Suprapubic skin (tissue), 4 donors: Measurements from ENCODE around the gene ADGRA1. TPM values are rescaled to one million over a fixed set of nuclear protein-coding genes. Genes with fewer than 3 reads are reported as not detected.

Source experiments
- DNase-seq, 2 donors: peaks; one replicate each; pipeline ENCODE4 v3.0.0-alpha.2; 2019; ENCODE audit warnings: low spot score in 2 of 2
- H3K27ac ChIP-seq: fragments of 200-600 bp; sonication (generic); one replicate; pipeline ENCODE4 v1.5.1; 2019
- H3K27me3 ChIP-seq: fragments of 200-600 bp; sonication (generic); one replicate; pipeline ENCODE4 v1.5.1; 2019
- H3K36me3 ChIP-seq: fragments of 200-600 bp; sonication (generic); one replicate; pipeline ENCODE4 v1.5.1; 2019
- H3K4me1 ChIP-seq: fragments of 200-600 bp; sonication (generic); one replicate; pipeline ENCODE4 v1.5.1; 2019
- H3K4me3 ChIP-seq: fragments of 200-600 bp; sonication (generic); one replicate; pipeline ENCODE4 v1.5.1; 2019; ENCODE audit warnings: mild to moderate bottlenecking
- H3K9me3 ChIP-seq: fragments of 200-600 bp; sonication (generic); one replicate; pipeline ENCODE4 v1.5.1; 2019
- EP300 ChIP-seq: sonication (generic); formaldehyde crosslinking; IDR thresholded peaks from one replicate; pipeline ENCODE4 v1.6.1; 2017; ENCODE audit warnings: antibody characterized with exemption
- POLR2A ChIP-seq, 2 donors: fragments of 450-650 bp; IDR thresholded peaks; one replicate each; pipeline ENCODE4 v1.6.1; 2017; ENCODE audit warnings: antibody characterized with exemption in 2 of 2, mild to moderate bottlenecking in 2 of 2, moderate library complexity in 2 of 2
- POLR2AphosphoS5 ChIP-seq, 3 donors: sonication (generic); formaldehyde crosslinking; IDR thresholded peaks; one replicate each; pipeline ENCODE4 v1.6.1; 2017; ENCODE audit warnings: antibody characterized with exemption in 3 of 3
- WGBS: methylation state at CpG from one replicate; pipeline ENCODE4 v1.1.5; 2018; 5-methylcytosine and 5-hydroxymethylcytosine counted together
- total RNA-seq, 4 donors: library from RNA; depleted of rRNA; stranded (reverse); fragments of >200 nt; gene quantifications; one replicate each; pipeline ENCODE4 v1.1.0, GENCODE V29; 2016
- TF ChIP-seq, protein P1 (sequence below), 2 donors: fragments of 200-600 bp in 1 of 2; fragments of 450-650 bp in 1 of 2; sonication (generic) in 1 of 2; IDR thresholded peaks; one replicate each; pipeline ENCODE4 v1.5.1; 2016 to 2019; ENCODE audit warnings: antibody characterized with exemption in 2 of 2, mild to moderate bottlenecking in 1 of 2, moderate library complexity in 1 of 2

Gene ADGRA1
- total RNA-seq, 4 donors from 2014 or later: not detected

DNA sequence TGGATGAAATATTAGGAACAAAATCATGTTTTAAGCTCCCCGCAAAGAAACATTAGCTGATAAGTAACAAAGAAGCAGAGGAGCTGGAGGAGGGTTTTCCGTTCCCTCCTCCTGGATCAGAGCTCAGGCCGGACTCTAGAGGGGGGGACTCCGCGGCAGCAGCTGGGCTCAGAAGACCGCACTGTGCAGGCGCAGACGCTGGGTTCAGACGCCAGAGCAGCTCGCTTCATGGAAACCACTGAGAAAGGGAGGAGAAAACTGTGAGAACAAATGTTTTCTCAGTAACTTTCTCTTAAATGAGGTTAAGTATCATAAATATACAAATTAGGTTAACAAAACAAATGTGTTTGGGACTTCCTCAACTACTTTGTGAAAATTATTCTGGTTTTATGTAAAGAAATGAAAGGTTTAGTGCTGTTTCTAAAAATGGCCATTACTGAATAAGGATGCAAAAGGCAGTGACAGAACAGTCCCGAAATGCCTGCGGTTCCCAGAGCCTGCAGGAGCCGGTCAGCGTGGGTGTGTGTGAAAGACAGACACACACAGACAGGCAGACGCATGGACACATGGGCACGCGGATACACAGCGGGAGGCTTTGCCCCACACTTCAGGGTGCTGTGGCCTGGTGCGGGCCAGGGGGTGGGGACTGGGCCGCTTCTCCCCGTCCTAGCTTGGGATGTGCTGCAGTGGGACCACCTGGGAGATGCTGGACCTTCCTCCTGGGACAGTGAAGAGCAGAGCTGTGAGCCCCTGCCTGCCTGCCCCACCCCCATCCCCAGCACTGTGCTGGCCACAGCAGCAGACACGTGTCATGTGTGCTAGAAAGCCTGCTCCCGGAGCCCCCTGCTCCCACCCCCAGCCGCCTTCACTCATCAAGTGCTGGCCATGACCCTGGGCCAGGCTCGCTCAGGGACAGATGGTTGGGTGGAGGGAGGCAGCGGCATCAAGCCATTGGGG lies 20.3 kb upstream of the ADGRA1 start:
- no peak for DNase-seq
- WGBS: 58% methylated on average over 21 of the region's 26 CpGs
- Histone ChIP-seq H3K27ac (no peak overlapping the region), H3K4me3 (no peak overlapping the region), H3K9me3 (no peaks in the 10 kb centered on the region), H3K27me3 (peaks cover 42% of the 10 kb centered on the region), H3K36me3 (no peaks in the 10 kb centered on the region), H3K4me1 (no peaks in the 10 kb centered on the region)
- TF ChIP-seq POLR2A (IDR thresholded peaks at IDR 0.05) (no peak), POLR2AphosphoS5 (IDR thresholded peaks at IDR 0.05) (no peak), EP300 (no peak)
- TF ChIP-seq, protein P1, sequence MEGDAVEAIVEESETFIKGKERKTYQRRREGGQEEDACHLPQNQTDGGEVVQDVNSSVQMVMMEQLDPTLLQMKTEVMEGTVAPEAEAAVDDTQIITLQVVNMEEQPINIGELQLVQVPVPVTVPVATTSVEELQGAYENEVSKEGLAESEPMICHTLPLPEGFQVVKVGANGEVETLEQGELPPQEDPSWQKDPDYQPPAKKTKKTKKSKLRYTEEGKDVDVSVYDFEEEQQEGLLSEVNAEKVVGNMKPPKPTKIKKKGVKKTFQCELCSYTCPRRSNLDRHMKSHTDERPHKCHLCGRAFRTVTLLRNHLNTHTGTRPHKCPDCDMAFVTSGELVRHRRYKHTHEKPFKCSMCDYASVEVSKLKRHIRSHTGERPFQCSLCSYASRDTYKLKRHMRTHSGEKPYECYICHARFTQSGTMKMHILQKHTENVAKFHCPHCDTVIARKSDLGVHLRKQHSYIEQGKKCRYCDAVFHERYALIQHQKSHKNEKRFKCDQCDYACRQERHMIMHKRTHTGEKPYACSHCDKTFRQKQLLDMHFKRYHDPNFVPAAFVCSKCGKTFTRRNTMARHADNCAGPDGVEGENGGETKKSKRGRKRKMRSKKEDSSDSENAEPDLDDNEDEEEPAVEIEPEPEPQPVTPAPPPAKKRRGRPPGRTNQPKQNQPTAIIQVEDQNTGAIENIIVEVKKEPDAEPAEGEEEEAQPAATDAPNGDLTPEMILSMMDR (IDR thresholded peaks at IDR 0.05): no peak

DNA sequence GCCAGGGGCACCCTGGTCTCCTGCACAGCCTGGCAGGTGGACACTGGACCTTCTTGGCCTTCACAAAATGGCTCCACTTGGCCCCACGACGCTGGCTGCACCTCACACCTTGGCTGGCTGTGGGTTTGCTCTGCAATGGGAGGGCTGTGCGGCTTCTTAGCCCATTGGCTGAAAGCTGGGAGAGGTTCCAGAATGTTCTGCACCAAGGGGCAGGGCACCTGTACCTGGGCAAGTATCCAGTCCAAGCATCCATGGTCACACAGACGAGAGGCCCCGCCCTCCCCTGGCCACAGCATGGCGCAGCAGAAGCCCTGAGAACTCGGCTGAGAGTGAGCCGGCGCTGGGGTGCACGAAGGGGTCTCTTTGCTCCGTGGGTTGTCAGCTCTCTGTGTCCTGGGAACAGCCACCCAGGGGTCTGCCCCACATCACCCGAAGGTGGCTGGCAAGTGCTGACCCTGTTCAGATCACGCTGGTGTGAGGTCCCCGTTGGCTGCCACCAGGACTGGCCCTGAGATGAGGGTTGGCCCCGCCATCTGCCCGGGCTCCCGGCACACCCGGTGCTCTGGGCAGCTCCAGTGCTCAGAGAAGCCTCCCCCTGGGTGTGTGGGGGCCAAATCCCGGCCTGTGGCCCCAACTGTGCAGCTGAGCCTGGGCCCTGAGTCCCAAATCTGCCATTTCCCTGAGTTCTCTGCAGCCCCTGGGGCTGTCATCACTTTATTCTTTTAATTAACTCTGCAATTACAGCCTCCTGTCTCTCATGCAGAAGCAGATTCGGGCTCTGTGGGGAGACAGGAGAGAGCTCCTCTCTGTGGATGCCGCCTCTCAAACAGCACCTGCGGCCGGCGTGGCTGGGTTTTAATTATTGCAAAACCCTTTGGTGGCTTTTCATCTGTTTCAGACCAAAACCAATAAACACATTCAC lies 19.4 kb upstream of the ADGRA1 start:
- no peak overlapping the region for H3K27ac ChIP-seq
- H3K9me3 ChIP-seq: no peaks in the 10 kb centered on the region
- peaks cover 50% of the 10 kb centered on the region for H3K27me3 ChIP-seq
- H3K4me1 ChIP-seq: no peaks in the 10 kb centered on the region
- TF ChIP-seq EP300: no peak
- TF ChIP-seq POLR2AphosphoS5 (IDR thresholded peaks at IDR 0.05): no peak
- TF ChIP-seq, protein P1 (IDR thresholded peaks at IDR 0.05): no peak
- TF ChIP-seq POLR2A (IDR thresholded peaks at IDR 0.05): no peak
- no peak overlapping the region for H3K4me3 ChIP-seq
- H3K36me3 ChIP-seq: no peaks in the 10 kb centered on the region
- DNase-seq: no peak
- 74% methylated on average over 6 of the region's 24 CpGs for WGBS

DNA sequence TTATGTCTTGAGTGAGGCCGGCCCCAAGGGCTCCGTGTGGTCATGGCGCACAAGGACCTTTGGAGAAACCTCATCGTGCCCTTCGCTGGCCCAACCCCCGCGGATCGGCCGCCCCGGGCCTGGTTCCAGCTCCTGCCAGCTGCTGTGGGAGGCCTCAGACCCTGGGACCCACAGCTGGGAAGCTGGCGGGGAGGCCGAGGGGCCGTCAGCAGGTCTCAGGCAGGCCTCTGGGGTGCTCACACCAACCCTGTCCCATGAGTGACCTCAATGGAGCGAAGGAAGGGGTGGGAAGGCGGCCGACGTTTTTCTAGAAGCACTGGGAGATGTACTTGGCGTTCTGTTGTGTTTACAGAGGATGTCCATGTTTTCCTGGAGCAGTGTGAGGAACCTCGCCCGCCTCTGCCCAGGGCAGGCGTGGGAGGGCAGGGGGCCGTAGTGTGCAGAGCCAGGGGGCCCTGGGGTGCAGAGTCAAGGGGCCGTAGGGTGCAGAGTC lies 18.6 kb upstream of the ADGRA1 start:
- H3K27ac ChIP-seq: no peak overlapping the region
- no peak overlapping the region for H3K4me3 ChIP-seq
- peaks cover 56% of the 10 kb centered on the region for H3K27me3 ChIP-seq
- DNase-seq: no peak
- no peaks in the 10 kb centered on the region for H3K36me3 ChIP-seq
- TF ChIP-seq EP300: no peak
- TF ChIP-seq, protein P1 (IDR thresholded peaks at IDR 0.05): no peak
- WGBS: 72% methylated on average over 22 of the region's 23 CpGs
- no peaks in the 10 kb centered on the region for H3K4me1 ChIP-seq
- H3K9me3 ChIP-seq: no peaks in the 10 kb centered on the region

DNA sequence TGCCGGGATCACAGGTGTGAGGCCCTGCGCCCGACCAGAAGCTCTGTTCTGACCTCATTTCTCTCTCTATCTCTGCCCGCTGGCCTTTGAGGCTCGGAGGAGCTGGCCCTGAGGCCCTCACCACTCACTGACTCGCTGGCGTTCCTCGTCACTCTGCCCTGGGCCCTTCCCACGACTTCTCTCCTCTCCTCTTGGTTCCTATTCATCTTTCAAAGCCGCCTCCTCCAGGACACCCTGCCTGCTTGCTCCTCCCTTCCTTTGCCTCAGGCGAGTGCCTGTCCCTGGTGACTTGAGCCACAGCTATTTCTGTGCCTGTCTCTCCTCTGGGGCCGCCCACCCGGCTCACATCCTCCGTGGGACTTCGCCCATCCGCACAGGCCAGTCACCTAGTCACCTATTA lies 17.3 kb upstream of the ADGRA1 start:
- H3K4me3 ChIP-seq: no peak overlapping the region

More for the DNA sequence above, 17.3 kb upstream of the ADGRA1 start:
- no peak overlapping the region for H3K27ac ChIP-seq
- WGBS: 67% methylated on average over 16 of the region's 16 CpGs
- H3K4me1 ChIP-seq: no peaks in the 10 kb centered on the region
- no peaks in the 10 kb centered on the region for H3K9me3 ChIP-seq
- peaks cover 67% of the 10 kb centered on the region for H3K27me3 ChIP-seq
- H3K36me3 ChIP-seq: no peaks in the 10 kb centered on the region
- no peak for TF ChIP-seq POLR2AphosphoS5 (IDR thresholded peaks at IDR 0.05)
- TF ChIP-seq, protein P1 (IDR thresholded peaks at IDR 0.05): no peak
- TF ChIP-seq POLR2A (IDR thresholded peaks at IDR 0.05): no peak
- no peak for DNase-seq
